Psoas muscle (tissue), 8 donors: ENCODE results near the gene GTSE1. TPM values are rescaled to one million over a fixed set of nuclear protein-coding genes. Genes with fewer than 3 reads are reported as not detected.

Source experiments
- ATAC-seq, 4 donors: fragments of 200-7000 bp; cut with Tn5 transposase; one replicate each; pipeline ENCODE4 v1.9.1; 2020; ENCODE audit warnings: moderate library complexity in 3 of 4, mild to moderate bottlenecking in 2 of 4
- DNase-seq, 2 donors: peaks; one replicate each; pipeline ENCODE4 v3.0.0-alpha.2; 2020
- H3K27ac ChIP-seq: fragments of 200-600 bp; one replicate; pipeline ENCODE4 v1.8.0; 2022
- H3K27me3 ChIP-seq, 3 donors: fragments of 200-600 bp in 1 of 3; one replicate each; pipeline versions ENCODE4 v1.6.1 to v1.8.0; 2013 to 2022; ENCODE audit warnings: low read length in 2 of 3, mild to moderate bottlenecking in 2 of 3, moderate library complexity in 1 of 3; ENCODE audit not compliant: insufficient read depth in 3 of 3
- H3K36me3 ChIP-seq, 2 donors: fragments of 200-600 bp in 1 of 2; one replicate each; pipeline versions ENCODE4 v1.6.1 to v1.8.0; 2013 to 2022; ENCODE audit warnings: low read depth in 1 of 2, mild to moderate bottlenecking in 1 of 2, moderate library complexity in 1 of 2; ENCODE audit not compliant: insufficient read depth in 1 of 2
- H3K4me1 ChIP-seq: fragments of 200-600 bp; one replicate; pipeline ENCODE4 v1.8.0; 2022
- H3K4me3 ChIP-seq: fragments of 200-600 bp; one replicate; pipeline ENCODE4 v1.8.0; 2022; ENCODE audit warnings: mild to moderate bottlenecking
- H3K9me3 ChIP-seq: fragments of 200-600 bp; one replicate; pipeline ENCODE4 v1.8.0; 2022
- CTCF ChIP-seq: fragments of 200-600 bp; IDR thresholded peaks from one replicate; pipeline ENCODE4 v1.8.0; 2022; ENCODE audit warnings: antibody characterized with exemption
- WGBS, 3 donors: extraction: QIAGEN DNeasy Blood & Tissue Kit; methylation state at CpG; one replicate each; pipeline versions ENCODE4 v1.1.6 to v1.1.7; 2013; 5-methylcytosine and 5-hydroxymethylcytosine counted together
- intact Hi-C, 2 donors: fragments of 100-400 bp; cut with DNase I; formaldehyde crosslinking; loops; one replicate each; pipeline versions ENCODE4 v1.11.0 to v1.14.2; 2022
- long read RNA-seq, 2 donors: library from polyadenylated mRNA; unstranded; transcript quantifications; one replicate each; pipeline ENCODE4 v2.0.0, GENCODE V29; 2021
- polyA plus RNA-seq, 3 donors: library from polyadenylated mRNA; stranded (reverse); fragments of 200-250 nt; gene quantifications; one replicate each; pipeline ENCODE4 v1.2.3, GENCODE V29; 2013
- total RNA-seq, 4 donors: library from RNA; stranded (reverse); fragmentation: NEBNext Ultra II Directional in 2 of 4; extraction: Animal tissue kit (Norgen Biotek cat#: 25700) in 2 of 4; gene quantifications; one replicate each; pipeline versions ENCODE4 v1.2.1 to v1.2.4, GENCODE V29; 2021 to 2023
- donor health status: healthy with polysubstance abuse.
- donor health status: DM: no; HTN: no; CAD: no; lungs with moderate emphysema.
- donor health status: Bipolar disorder and iron deficiency.
- donor health status: healthy.
- donor health status: DM: yes; HTN: yes; CAD: no.
- donor health status: DM: no; HTN: no; CAD: no.
- donor health status: DM: no; HTN: no; CAD: no.
- donor health status: DM: yes; HTN: yes; CAD: no.

GTSE1 gene
- total RNA-seq (under 1 TPM in 3 of 4 donors, not detected in 1; 0.15 to 0.47 (median 0.29) TPM), polyA plus RNA-seq (under 1 TPM; 0.04 to 0.18 (median 0.13) TPM)
- long read RNA-seq, donor 1: 0 reads
- long read RNA-seq, donor 2: 0 reads

DNA sequence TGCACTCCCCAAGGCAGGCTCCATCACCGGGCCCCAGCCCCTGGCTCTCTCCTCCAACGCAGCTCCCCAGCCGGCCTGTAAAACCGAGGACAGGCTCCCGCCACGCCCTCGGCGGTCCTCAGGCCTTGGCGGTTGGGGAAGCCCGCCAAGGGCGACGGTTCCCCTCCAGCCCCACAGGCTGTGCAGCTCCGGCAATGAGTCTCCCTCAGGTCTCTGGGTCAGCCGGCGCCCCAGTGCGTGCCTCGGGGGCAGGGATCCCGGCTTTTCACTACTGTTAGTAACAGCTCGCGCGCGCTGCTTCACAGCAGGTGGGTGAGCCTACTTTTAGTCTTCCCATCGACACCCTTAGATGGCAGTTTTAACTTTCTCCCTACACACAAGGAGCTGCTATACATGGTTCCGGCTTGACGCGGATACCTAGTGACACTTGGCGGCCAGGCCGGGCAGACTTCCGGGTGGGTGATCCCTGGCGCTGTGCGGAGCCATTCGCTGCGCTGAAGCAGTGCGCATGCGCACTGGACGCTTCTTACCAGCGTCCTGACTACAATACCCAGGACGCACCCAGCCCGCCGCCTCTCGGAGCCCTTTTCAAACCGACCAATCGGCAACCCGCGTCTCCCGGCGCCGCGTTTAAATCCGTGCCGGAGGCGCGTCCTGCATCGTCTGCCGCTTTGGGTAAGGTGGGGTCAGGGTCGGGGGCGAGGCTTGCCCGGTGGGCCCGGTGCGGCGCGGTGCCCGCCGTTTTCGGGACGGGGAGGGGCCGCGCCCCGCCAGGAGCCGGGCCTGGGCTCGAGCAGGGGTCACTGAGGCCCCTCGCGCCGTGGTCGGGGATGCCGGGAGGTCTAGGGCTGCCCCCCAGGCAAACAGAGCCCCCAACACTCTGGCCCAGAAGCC is at the start of gene GTSE1:
TSS of gene GTSE1 (plus strand) at position 614 of the 894 bp plus-strand sequence. CDS start 531 bp downstream, outside the sequence.
- Histone ChIP-seq H3K36me3 (peaks cover 0 to 26% of the 10 kb centered on the region in 2 donors), H3K27ac (peak within 1 kb of the TSS; percentile 89), H3K4me1 (peaks cover 7% of the 10 kb centered on the region), H3K4me3 (peak within 1 kb of the TSS; percentile 74), H3K27me3 (no peaks in the 10 kb centered on the region), H3K9me3 (no peaks in the 10 kb centered on the region)
- ATAC-seq (peak; percentile 96 to 99 (median 98)), DNase-seq (peak; percentile 98 to 99)
- intact Hi-C loops: loop anchor here in 1 of 2 donors (5.0 kb wide), 1 partner anchor 149 kb away; no protein-coding TSS in a partner anchor
- 0 to 1% (median 1%) methylated on average over 71 to 76 of the region's 76 CpGs for WGBS, 3 donors
- TF ChIP-seq CTCF: peak; percentile 20

DNA sequence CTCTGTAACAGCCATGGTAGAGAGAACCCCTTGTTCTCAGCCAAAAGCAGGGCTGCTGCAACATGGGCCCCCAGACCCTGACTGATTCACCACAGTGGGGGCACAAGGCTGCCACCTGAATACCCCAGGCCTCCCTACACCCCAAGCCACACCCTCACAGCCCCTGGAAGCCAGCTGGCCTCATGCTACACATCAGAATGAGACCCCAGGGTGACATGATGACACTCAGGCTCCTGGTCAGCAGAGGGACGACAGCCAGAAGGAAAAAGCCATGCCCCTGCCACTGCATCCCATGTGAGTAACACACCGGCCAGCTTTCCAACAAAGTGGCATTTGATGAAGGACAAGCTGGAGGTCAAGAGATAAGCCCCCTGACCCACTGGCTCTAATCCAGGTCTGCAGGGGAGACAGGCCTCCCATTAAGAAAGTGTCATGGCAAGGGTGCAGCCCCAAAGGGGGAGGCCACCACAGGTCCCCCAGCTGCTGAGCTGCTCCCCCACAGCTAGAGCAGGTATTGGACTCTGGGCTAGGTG is 49.2 kb upstream of the GTSE1 start:
- H3K4me3 ChIP-seq: no peak overlapping the region
- no peak overlapping the region for H3K27ac ChIP-seq
- TF ChIP-seq CTCF: no peak
- WGBS, 3 donors: 93 to 100% (median 93%) methylated on average over 2 of the region's 2 CpGs
- intact Hi-C loops: loop anchor here in 1 of 2 donors (5.0 kb wide), 1 partner anchor 100 kb away; no protein-coding TSS in a partner anchor
- DNase-seq: no peak
- H3K36me3 ChIP-seq: peaks cover 0 to 24% of the 10 kb centered on the region in 2 donors
- H3K4me1 ChIP-seq: peaks cover 32% of the 10 kb centered on the region
- no peak for ATAC-seq
- H3K9me3 ChIP-seq: no peaks in the 10 kb centered on the region
- no peaks in the 10 kb centered on the region for H3K27me3 ChIP-seq

DNA sequence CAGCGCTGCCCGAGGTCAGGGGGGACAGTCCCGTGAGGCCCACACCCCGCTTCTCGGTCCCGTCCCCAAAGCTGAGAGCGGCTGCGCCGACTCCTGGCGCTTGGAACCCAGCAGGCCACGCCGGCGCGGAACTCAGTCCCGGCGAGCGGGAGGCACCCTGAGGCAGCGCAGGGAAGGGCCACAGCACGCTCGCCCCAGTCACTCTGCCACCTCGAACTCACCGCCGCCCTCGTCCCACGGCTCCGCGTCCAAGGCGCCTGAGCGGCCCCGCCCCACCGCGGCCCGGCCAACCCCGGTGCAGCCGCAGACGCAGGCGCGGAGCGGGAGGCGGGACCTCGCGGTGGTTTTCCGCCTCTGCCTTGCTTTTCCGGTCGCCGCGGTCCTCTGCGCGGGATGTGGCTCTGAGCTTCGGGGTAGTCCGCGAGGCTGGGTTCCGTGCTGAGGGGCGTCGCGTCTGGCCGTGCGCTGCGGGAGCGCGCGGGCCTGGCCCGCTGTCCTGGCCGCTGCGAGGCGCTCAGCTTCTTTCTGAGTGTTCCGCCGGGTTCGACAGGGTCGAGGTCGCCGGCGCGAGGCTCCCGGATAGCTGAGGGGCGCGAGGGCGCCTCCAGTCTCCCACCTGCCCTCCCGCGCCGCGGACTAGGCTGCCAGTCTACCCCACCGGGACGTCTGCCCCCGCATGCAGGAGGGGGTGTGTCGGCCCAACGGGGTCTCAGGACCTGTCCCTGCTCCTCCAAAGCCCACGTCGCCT is 46.5 kb upstream of the GTSE1 start, which contains the start of gene CDPF1:
TSS of gene CDPF1 (minus strand) at position 259 of the 748 bp plus-strand sequence. CDS start 2,009 bp downstream, outside the sequence.
- Histone ChIP-seq H3K36me3 (no peaks in the 10 kb centered on the region), H3K9me3 (no peaks in the 10 kb centered on the region), H3K27me3 (no peaks in the 10 kb centered on the region), H3K4me3 (peak within 1 kb of the TSS; percentile 97), H3K4me1 (peaks cover 31% of the 10 kb centered on the region), H3K27ac (peak within 1 kb of the TSS; percentile 93)
- no peak for TF ChIP-seq CTCF
- 0 to 1% (median 0%) methylated on average over 56 to 89 of the region's 89 CpGs for WGBS, 3 donors
- intact Hi-C loops: loop anchor here in 1 of 2 donors (5.0 kb wide), 1 partner anchor 103 kb away; no protein-coding TSS in a partner anchor
- peak; percentile 91 to 94 (median 92) for ATAC-seq
- peak; percentile 93 to 95 for DNase-seq

GRCh38 chr22:46250783-46251125 is 45.9 kb upstream of the GTSE1 start:
- no peaks in the 10 kb centered on the region for H3K36me3 ChIP-seq
- H3K4me3 ChIP-seq: peak overlapping the region; percentile 97
- no peak for DNase-seq
- H3K4me1 ChIP-seq: peaks cover 25% of the 10 kb centered on the region
- H3K27ac ChIP-seq: peak overlapping the region; percentile 93
- H3K27me3 ChIP-seq: no peaks in the 10 kb centered on the region
- H3K9me3 ChIP-seq: no peaks in the 10 kb centered on the region
- ATAC-seq: peak in 2 of 4 donors; percentile 33 to 34
- WGBS, 3 donors: 2 to 5% (median 2%) methylated on average over 24 to 25 of the region's 25 CpGs
- intact Hi-C loops: loop anchor here in 1 of 2 donors (5.0 kb wide), 1 partner anchor 103 kb away; no protein-coding TSS in a partner anchor
- TF ChIP-seq CTCF: no peak
